CD4-positive, alpha-beta T cell treated with Interleukin-17A for 1 hour (primary cell): Measurements from ENCODE around the gene CSNK1D.

Experiments used
- DNase-seq: peaks from one replicate; pipeline ENCODE4 v3.0.0-alpha.2; 2020

CSNK1D gene

GRCh38 chr17:82238472-82239201 lies 34.9 kb downstream of the CSNK1D start:
- DNase-seq: peak; percentile 82

- no peak for DNase-seq
Measured at GRCh38 chr17:82237746-82238471, 35.6 kb downstream of the CSNK1D start.

GRCh38 chr17:82237083-82237745 lies 36.3 kb downstream of the CSNK1D start:
- no peak for DNase-seq

GRCh38 chr17:82236142-82236971 lies 37.1 kb downstream of the CSNK1D start:
- peak; percentile 76 for DNase-seq

GRCh38 chr17:82235775-82236141 lies 37.7 kb downstream of the CSNK1D start:
- DNase-seq: no peak

- DNase-seq: no peak
Measured at GRCh38 chr17:82235056-82235774, 38.3 kb downstream of the CSNK1D start.

GRCh38 chr17:82234211-82235055 lies 39.1 kb downstream of the CSNK1D start:
- DNase-seq: no peak

GRCh38 chr17:82232876-82233785 lies 40.4 kb downstream of the CSNK1D start:
- no peak for DNase-seq

- DNase-seq: no peak
Measured at GRCh38 chr17:82232322-82232820, 41.1 kb downstream of the CSNK1D start.

GRCh38 chr17:82231562-82232321 lies 41.8 kb downstream of the CSNK1D start:
- DNase-seq: peak; percentile 44

GRCh38 chr17:82231312-82231561 lies 42.3 kb downstream of the CSNK1D start:
- DNase-seq: no peak

- DNase-seq: peak; percentile 71
Measured at GRCh38 chr17:82230609-82231311, 42.7 kb downstream of the CSNK1D start.

GRCh38 chr17:82229698-82230608 lies 43.5 kb downstream of the CSNK1D start:
- DNase-seq: no peak

GRCh38 chr17:82228842-82229697 lies 44.4 kb downstream of the CSNK1D start, which contains the start of gene SLC16A3:
SLC16A3 (plus strand) TSS chr17:82229042; CDS start chr17:82236009, 6,967 bp downstream.
- DNase-seq: peak; percentile 77

- DNase-seq: peak; percentile 75
Measured at GRCh38 chr17:82228278-82228841, 45.1 kb downstream of the CSNK1D start.

- no peak for DNase-seq
Measured at GRCh38 chr17:82227629-82228277, 45.7 kb downstream of the CSNK1D start.
